Subcutaneous adipose tissue (tissue), 4 donors: ENCODE data around the gene WDR4. TPM values are rescaled to one million over a fixed set of nuclear protein-coding genes. Genes with fewer than 3 reads are reported as not detected.

Experiments used
- CTCF ChIP-seq: fragments of 450-650 bp; IDR thresholded peaks from one replicate; pipeline ENCODE4 v1.5.1; 2016; ENCODE audit warnings: low read depth, mild to moderate bottlenecking, control low read depth, antibody characterized with exemption, moderate library complexity
- total RNA-seq, 4 donors: library from RNA; depleted of rRNA; stranded (reverse); fragments of >200 nt; gene quantifications; one replicate each; pipeline ENCODE4 v1.1.0, GENCODE V29; 2016

WDR4 gene
- total RNA-seq, 4 donors from 2014 or later: 5.4 to 12.8 (median 6.9) TPM

- TF ChIP-seq CTCF: no peak
Observed at GRCh38 chr21:42892582-42892930, 13.2 kb upstream of the WDR4 start.

- TF ChIP-seq CTCF: no peak
Observed at GRCh38 chr21:42887326-42887725, 8.0 kb upstream of the WDR4 start.

GRCh38 chr21:42883921-42884320 is 4.6 kb upstream of the WDR4 start:
- no peak for TF ChIP-seq CTCF

- TF ChIP-seq CTCF: no peak
Observed at GRCh38 chr21:42880352-42880751, 1.0 kb upstream of the WDR4 start.

GRCh38 chr21:42878678-42878992 is 704 bp downstream of the WDR4 start:
- TF ChIP-seq CTCF: no peak

- no peak for TF ChIP-seq CTCF
Observed at GRCh38 chr21:42873096-42873495, 6.2 kb downstream of the WDR4 start.

- no peak for TF ChIP-seq CTCF
Observed at GRCh38 chr21:42868196-42868595, 11.1 kb downstream of the WDR4 start.

- TF ChIP-seq CTCF: no peak
Observed at GRCh38 chr21:42865776-42866160, 13.6 kb downstream of the WDR4 start.
